Measurements from ENCODE around the gene AOPEP. TPM values are rescaled to one million over a fixed set of nuclear protein-coding genes. Genes with fewer than 3 reads are reported as not detected.

AOPEP gene
- total RNA-seq, 4 donors from 2014 or later, result 18.8 to 81.0 (median 32.1) TPM

- no peak for TF ChIP-seq CTCF (IDR thresholded peaks at IDR 0.05; ENCODE audit: low read depth)
These were observed 20.3 kb downstream of the AOPEP start for GRCh38 chr9:94746541-94747370.

GRCh38 chr9:94754976-94755475 lies 28.5 kb downstream of the AOPEP start:
- TF ChIP-seq CTCF (IDR thresholded peaks at IDR 0.05; ENCODE audit: low read depth), result no peak

DNA sequence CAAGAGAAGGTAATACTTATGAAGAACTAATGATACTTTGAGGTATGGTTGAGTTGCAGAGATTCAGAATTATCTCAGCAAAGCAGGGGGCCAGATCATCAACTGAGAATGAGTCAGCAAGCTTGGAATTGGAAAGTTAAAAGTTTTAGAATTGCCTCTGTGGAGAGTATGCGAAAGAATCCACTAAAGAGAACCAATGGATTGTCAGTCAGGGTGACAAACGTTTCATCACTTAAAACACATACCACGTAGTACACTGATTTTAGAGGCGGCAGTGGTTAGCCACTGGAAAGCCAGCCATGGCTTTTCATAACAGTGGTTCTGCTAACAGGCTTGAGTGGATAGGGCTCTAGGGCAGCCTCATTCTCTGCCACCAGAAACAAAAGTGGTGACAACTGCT lies 30.7 kb downstream of the AOPEP start:
- no peak for TF ChIP-seq CTCF (IDR thresholded peaks at IDR 0.05; ENCODE audit: low read depth)

- no peak for TF ChIP-seq CTCF (IDR thresholded peaks at IDR 0.05; ENCODE audit: low read depth)
These were observed 31.5 kb downstream of the AOPEP start for GRCh38 chr9:94758031-94758430.

- no peak for TF ChIP-seq CTCF (IDR thresholded peaks at IDR 0.05; ENCODE audit: low read depth)
These were observed 32.4 kb downstream of the AOPEP start for GRCh38 chr9:94758880-94759279.

DNA sequence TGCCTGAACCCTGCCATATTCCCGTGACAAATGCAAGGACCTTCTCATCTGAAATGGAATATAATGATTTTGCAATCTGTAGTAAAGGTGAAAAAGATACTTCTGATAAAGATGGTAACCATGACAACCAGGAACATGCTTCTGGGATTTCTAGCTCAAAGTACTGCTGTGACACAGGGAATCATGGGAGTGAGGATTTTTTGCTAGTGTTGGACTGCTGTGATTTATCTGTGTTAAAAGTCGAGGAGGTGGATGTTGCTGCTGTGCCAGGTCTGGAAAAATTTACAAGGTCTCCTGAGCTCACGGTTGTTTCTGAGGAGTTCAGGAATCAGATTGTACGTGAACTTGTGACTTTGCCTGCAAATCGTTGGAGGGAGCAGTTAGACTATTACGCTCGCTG lies 33.5 kb downstream of the AOPEP start:
- TF ChIP-seq CTCF (IDR thresholded peaks at IDR 0.05; ENCODE audit: low read depth), result no peak

GRCh38 chr9:94760660-94761059 lies 34.2 kb downstream of the AOPEP start:
- no peak for TF ChIP-seq CTCF (IDR thresholded peaks at IDR 0.05; ENCODE audit: low read depth)
